Activated naive CD4-positive, alpha-beta T cell treated with anti-CD3 and anti-CD28 coated beads, Interleukin-2, amount 10 ng/mL, durations not matched to agents 7 days and 5 days (primary cell): ENCODE data around the gene TAS2R40.
"Not testable (repeated sequence)": the region's sequence is repeated elsewhere in the genome, so short reads cannot be mapped to it uniquely, and the experiment has no call there.

Experiments
- CTCF ChIA-PET: fragments of 350-600 bp; sonication (Branson Sonifier 250); formaldehyde crosslinking; loops from one replicate; lab custom pipeline; 2021; ENCODE audit warnings: antibody characterized with exemption; lab: Charles Lee
- DNase-seq: peaks from one replicate; pipeline ENCODE4 v3.0.0-alpha.2; 2020
- H3K27ac Mint-ChIP-seq: one replicate; pipeline ENCODE4 v1.8.0; 2021; ENCODE audit warnings: mild to moderate bottlenecking, moderate library complexity, mixed read lengths
- H3K27me3 Mint-ChIP-seq: one replicate; pipeline ENCODE4 v1.8.0; 2021; ENCODE audit warnings: mild to moderate bottlenecking, mixed read lengths
- H3K36me3 Mint-ChIP-seq: one replicate; pipeline ENCODE4 v1.8.0; 2021; ENCODE audit warnings: mixed read lengths
- H3K4me1 Mint-ChIP-seq: one replicate; pipeline ENCODE4 v1.8.0; 2021; ENCODE audit warnings: mixed read lengths
- H3K4me3 Mint-ChIP-seq: one replicate; pipeline ENCODE4 v1.8.0; 2021; ENCODE audit warnings: mild to moderate bottlenecking, moderate library complexity, mixed read lengths
- H3K9me3 Mint-ChIP-seq: one replicate; pipeline ENCODE4 v1.8.0; 2021; ENCODE audit warnings: mixed read lengths

The TAS2R40 gene

DNA sequence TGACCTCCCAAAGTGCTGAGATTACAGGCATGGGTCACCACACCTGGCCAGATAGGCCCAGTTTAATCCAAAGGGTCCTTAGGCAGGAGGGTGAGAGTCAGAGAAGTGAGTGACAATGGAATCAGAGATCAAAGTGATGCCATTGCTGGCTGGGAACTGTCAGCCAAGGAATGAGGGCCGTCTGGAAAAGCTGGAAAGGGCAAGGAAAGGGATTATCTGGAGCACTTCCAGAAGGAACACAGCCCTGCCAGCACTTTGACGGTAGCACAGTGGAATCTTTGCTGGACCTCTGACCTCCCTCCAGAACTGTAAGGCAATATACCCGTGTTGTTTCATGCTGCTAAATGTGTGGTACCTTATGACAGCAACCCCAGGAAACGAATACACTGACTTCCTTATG lies 11.3 kb upstream of the TAS2R40 start:
- peaks cover 11% of the 10 kb centered on the region for H3K27me3 Mint-ChIP-seq
- no peaks in the 10 kb centered on the region for H3K9me3 Mint-ChIP-seq
- no peak overlapping the region for H3K27ac Mint-ChIP-seq
- CTCF ChIA-PET, result no interaction called here
- H3K36me3 Mint-ChIP-seq, result no peaks in the 10 kb centered on the region
- H3K4me1 Mint-ChIP-seq, result peaks cover 8% of the 10 kb centered on the region
- no peak for DNase-seq
- H3K4me3 Mint-ChIP-seq, result no peak overlapping the region

DNA sequence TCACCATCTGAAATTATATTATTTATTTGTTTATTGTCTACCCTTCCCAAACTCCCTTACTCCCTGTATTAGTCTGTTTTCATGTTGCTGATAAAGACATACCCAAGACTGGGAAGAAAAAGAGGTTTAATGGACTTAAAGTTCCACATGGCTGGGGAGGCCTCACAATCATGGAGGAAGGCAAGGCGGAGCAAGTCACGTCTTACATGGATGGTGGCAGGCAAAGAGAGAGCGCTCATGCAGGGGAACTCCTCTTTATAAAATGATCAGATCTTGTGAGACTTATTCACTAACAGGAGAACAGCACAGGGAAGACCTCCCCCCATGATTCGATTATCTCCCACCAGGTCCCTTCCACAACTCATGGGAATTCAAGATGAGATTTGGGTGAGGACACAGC lies 8.4 kb upstream of the TAS2R40 start:
- not testable (repeated sequence) for H3K9me3 Mint-ChIP-seq, DNase-seq, H3K4me1 Mint-ChIP-seq, H3K36me3 Mint-ChIP-seq, H3K27ac Mint-ChIP-seq, H3K4me3 Mint-ChIP-seq
- CTCF ChIA-PET, result interaction anchor here (2.5 to 8.2 kb wide), 2 partner anchors 10 to 209 kb away, joined by 16 to 206 read pairs; no protein-coding TSS in a partner anchor
- H3K27me3 Mint-ChIP-seq, result peaks cover 14% of the 10 kb centered on the region

DNA sequence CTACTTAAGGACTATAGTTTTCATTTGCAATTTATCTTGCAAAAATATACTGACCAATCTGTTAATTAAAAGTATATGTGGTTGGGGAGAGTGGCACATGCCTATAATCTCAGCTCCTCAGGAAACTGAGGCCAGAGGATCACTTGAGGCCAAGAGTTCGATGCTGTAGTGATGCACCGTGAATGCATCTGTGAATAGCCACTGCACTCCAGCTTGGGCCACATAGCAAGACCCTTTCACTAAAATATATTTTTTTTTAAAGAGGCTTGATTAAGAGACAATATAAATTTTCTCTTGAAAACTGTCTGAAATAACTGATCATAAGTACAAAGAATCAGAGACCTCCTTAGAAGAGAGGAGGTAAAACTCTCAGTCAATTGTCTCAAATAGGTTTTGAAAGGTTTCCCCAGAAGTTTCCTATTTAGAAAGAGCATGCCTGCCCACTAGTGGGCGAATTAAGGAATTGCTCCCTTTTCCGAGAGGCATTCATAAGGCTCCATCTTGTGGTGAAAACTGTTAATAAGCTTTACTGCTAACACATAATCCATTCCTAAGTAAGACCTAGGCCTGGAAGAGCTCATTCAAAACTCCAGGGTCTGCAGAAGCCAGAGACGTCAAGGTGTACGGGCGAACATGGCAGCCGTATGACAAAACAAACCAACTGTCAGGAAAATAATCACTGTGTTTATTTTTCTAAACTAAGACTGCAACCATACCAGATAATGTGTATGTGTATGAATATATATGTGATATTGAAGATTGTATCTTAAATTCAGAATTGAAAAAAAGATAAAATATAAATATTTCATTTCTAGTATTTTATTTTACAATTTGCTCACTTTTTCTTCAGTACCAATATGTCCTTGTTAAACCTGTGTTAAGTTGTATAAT lies 6.8 kb upstream of the TAS2R40 start:
- H3K4me1 Mint-ChIP-seq, result no peaks in the 10 kb centered on the region
- no peaks in the 10 kb centered on the region for H3K36me3 Mint-ChIP-seq
- peaks cover 16% of the 10 kb centered on the region for H3K27me3 Mint-ChIP-seq
- H3K27ac Mint-ChIP-seq, result no peak overlapping the region
- no peak overlapping the region for H3K4me3 Mint-ChIP-seq
- peak; percentile 69 for DNase-seq
- CTCF ChIA-PET, result interaction anchor here (0.6 to 8.2 kb wide), 49 partner anchors 8 to 911 kb away, joined by 3 to 206 read pairs (median 3); partner anchors contain the start of gene EPHA1
- no peaks in the 10 kb centered on the region for H3K9me3 Mint-ChIP-seq

DNA sequence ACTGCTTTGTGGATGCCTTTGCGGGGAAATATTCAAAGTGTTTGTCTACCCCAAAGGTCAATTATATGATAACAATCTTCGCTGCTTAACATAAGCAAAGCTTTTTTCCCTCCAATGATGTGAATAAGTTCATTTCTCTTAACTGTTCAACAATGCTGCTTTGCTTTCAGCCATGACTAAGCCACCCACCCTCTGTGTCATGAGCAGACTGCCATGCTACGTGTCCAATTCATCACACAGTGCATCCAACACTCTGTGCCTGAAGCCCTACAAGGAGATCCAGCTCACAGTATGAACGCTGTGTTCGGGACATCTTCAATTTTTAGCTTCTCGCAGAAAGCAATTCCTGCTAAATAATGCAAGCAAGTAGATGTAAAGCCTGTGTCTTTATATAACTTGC lies 5.7 kb upstream of the TAS2R40 start:
- H3K27ac Mint-ChIP-seq, result no peak overlapping the region
- H3K27me3 Mint-ChIP-seq, result peaks cover 16% of the 10 kb centered on the region
- H3K4me3 Mint-ChIP-seq, result no peak overlapping the region
- no peaks in the 10 kb centered on the region for H3K4me1 Mint-ChIP-seq
- DNase-seq, result no peak
- H3K9me3 Mint-ChIP-seq, result no peaks in the 10 kb centered on the region
- CTCF ChIA-PET, result interaction anchor here (1.0 to 8.2 kb wide), 11 partner anchors 10 to 772 kb away, joined by 3 to 206 read pairs (median 6); no protein-coding TSS in a partner anchor
- no peaks in the 10 kb centered on the region for H3K36me3 Mint-ChIP-seq

DNA sequence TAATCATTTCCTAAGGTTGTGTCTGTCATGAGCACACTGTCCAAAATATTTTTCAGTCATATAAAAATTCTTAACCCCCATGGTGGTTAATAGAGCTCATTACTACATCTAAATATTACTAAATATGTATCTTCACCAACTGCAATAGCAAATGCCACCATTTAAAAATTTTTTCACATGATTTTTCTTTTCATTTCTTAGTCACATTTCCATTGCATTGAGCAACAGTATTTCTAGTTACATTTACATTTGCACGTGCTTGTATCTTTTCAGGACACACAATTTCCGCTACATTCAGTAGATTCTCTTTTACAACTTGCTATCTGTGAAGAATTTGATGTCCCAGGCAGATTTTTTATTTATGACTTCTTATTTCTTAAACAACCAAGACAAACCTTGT lies 5.2 kb upstream of the TAS2R40 start:
- no peaks in the 10 kb centered on the region for H3K9me3 Mint-ChIP-seq
- no peaks in the 10 kb centered on the region for H3K4me1 Mint-ChIP-seq
- H3K4me3 Mint-ChIP-seq, result no peak overlapping the region
- peaks cover 16% of the 10 kb centered on the region for H3K27me3 Mint-ChIP-seq
- no peak for DNase-seq
- CTCF ChIA-PET, result interaction anchor here (0.9 to 8.2 kb wide), 9 partner anchors 83 to 914 kb away, joined by 3 to 206 read pairs (median 4); no protein-coding TSS in a partner anchor
- no peaks in the 10 kb centered on the region for H3K36me3 Mint-ChIP-seq
- no peak overlapping the region for H3K27ac Mint-ChIP-seq

DNA sequence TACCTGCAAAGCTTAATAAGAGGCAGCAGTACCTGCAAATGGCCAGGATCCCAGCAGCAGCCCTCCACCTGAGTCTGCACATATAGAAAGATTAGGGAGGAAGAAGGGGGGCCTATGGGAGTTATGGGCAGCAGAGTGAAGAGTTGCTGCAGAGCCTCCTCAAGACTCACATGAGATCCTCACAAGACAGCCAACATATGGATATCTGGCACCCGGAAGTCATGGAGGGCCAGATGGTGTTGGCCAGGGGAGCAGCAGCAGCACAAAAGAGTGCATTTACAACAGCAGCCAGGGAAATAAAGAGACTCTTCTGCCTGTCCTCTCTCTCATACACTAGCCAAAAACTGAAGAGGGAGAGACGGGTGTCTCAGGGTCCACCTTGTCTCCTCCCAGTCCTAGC lies 4.0 kb upstream of the TAS2R40 start:
- Mint-ChIP-seq H3K4me1 (no peaks in the 10 kb centered on the region), H3K27ac (no peak overlapping the region)

DNA sequence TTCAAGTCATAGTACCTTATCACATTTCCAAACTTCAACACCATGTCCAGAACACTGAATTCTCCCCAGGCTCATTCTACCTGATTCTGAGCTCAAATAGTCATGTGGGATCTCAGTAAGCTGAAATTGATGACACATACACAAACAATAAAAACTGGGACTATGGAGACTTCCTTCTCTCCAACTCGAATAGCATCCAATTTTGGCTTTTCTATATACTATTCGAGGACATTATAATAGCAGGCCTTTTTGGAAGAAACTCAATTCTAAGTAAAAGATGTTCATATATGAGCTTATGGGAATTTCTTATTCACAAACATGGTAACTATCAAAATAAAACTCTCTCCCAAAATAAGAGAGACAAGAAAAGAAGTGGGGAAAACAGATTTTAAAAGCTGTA lies 551 bp upstream of the TAS2R40 start:
- Mint-ChIP-seq H3K4me3 (no peak overlapping the region), H3K9me3 (no peaks in the 10 kb centered on the region), H3K4me1 (no peaks in the 10 kb centered on the region), H3K36me3 (no peaks in the 10 kb centered on the region), H3K27me3 (peaks cover 47% of the 10 kb centered on the region), H3K27ac (no peak overlapping the region)
- no peak for DNase-seq
- CTCF ChIA-PET, result interaction anchor here (0.8 to 8.2 kb wide), 5 partner anchors 19 to 806 kb away, joined by 3 to 206 read pairs (median 4); no protein-coding TSS in a partner anchor

More for the DNA sequence above, 4.0 kb upstream of the TAS2R40 start:
- Mint-ChIP-seq H3K36me3 (no peaks in the 10 kb centered on the region), H3K27me3 (peaks cover 26% of the 10 kb centered on the region), H3K4me3 (no peak overlapping the region), H3K9me3 (no peaks in the 10 kb centered on the region)
- DNase-seq, result no peak
- CTCF ChIA-PET, result interaction anchor here (0.9 to 8.2 kb wide), 6 partner anchors 213 to 915 kb away, joined by 3 to 206 read pairs (median 3); no protein-coding TSS in a partner anchor

DNA sequence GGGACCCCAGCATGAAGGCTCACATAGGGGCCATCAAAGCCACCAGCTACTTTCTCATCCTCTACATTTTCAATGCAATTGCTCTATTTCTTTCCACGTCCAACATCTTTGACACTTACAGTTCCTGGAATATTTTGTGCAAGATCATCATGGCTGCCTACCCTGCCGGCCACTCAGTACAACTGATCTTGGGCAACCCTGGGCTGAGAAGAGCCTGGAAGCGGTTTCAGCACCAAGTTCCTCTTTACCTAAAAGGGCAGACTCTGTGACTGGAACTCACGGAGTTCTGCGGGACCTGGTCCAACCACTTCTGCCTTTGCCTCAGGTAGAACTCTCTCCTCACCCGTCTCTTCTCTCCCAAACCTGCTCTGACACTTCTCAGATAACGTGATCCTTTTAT lies 945 bp downstream of the TAS2R40 start:
- no peaks in the 10 kb centered on the region for H3K4me1 Mint-ChIP-seq
- peaks cover 48% of the 10 kb centered on the region for H3K27me3 Mint-ChIP-seq
- DNase-seq, result no peak
- H3K9me3 Mint-ChIP-seq, result no peaks in the 10 kb centered on the region
- no peak overlapping the region for H3K4me3 Mint-ChIP-seq
- CTCF ChIA-PET, result interaction anchor here (1.2 to 2.6 kb wide), 2 partner anchors 8 to 219 kb away, joined by 3 to 11 read pairs; no protein-coding TSS in a partner anchor
- no peaks in the 10 kb centered on the region for H3K36me3 Mint-ChIP-seq
- no peak overlapping the region for H3K27ac Mint-ChIP-seq

DNA sequence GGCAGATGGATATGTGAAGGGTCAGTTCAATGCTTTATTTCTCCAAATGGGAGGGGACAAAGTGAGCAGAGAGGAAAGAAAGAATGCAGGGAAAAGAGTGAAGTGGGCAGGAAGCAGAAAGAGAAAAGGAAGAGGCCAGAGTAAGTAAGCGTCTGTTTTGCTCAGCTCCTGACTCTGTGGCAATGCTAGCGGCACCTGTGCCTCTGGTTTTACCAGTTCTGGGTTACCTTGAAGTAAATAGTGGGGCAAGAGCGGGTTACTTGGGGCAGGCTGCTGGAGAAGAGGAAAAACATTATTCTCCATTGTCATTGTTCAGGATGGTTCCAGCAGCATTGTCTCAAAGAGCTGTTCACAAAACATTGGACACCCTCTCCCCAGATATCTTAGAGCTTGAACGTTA lies 1.9 kb downstream of the TAS2R40 start:
- Mint-ChIP-seq H3K9me3 (no peaks in the 10 kb centered on the region), H3K27ac (no peak overlapping the region), H3K4me3 (no peak overlapping the region), H3K36me3 (no peaks in the 10 kb centered on the region), H3K4me1 (no peaks in the 10 kb centered on the region), H3K27me3 (peaks cover 38% of the 10 kb centered on the region)
- DNase-seq, result no peak
- CTCF ChIA-PET, result interaction anchor here (1.0 to 2.6 kb wide), 4 partner anchors 9 to 220 kb away, joined by 3 to 11 read pairs (median 5); no protein-coding TSS in a partner anchor

DNA sequence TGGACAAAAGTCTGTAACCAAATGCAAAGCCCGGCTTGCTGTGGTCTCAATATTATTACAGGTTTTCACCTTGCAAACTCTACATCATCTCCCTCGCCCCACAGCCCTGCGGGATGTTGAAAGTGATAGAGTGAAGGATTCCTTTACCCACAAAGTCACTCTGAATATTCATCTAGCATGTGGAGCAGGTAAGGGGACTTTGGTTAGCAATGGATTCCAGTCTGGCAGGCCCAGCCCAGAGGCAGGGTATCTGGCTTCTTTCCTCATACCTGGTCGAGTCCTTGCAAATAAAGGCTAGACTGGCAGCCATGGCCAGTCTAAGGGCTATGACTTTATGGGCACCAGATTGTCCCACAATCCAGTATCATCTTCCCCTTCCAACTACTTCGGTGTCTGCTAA lies 3.2 kb downstream of the TAS2R40 start:
- CTCF ChIA-PET, result interaction anchor here (1.3 kb wide), 1 partner anchor 177 kb away, joined by 3 read pairs; no protein-coding TSS in a partner anchor
- H3K36me3 Mint-ChIP-seq, result no peaks in the 10 kb centered on the region
- no peak overlapping the region for H3K4me3 Mint-ChIP-seq
- no peak for DNase-seq
- H3K27me3 Mint-ChIP-seq, result peaks cover 38% of the 10 kb centered on the region
- H3K9me3 Mint-ChIP-seq, result no peaks in the 10 kb centered on the region
- no peaks in the 10 kb centered on the region for H3K4me1 Mint-ChIP-seq
- no peak overlapping the region for H3K27ac Mint-ChIP-seq

DNA sequence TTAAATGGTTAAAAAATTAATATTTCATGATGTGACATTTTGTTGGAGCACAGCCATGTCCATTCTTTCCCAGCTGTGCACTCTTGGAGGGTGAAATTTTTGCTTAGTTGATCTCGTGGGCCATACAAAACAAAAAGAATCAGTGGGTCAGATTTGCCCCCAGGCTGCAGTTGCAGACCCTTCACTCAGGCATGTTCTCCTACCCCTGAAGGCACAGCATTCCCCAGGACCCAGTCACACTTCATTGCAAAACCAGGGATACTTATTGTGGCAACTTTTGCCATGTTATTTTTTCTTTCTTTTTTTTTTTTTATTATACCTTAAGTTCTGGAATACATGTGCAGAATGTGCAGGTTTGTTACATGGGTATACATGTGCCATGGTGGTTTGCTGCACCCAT lies 6.0 kb downstream of the TAS2R40 start:
- H3K27me3 Mint-ChIP-seq, result peaks cover 28% of the 10 kb centered on the region
- no peak overlapping the region for H3K27ac Mint-ChIP-seq
- no peak for DNase-seq
- CTCF ChIA-PET, result interaction anchor here (0.7 kb wide), 1 partner anchor 8 kb away, joined by 4 read pairs; no protein-coding TSS in a partner anchor
- no peaks in the 10 kb centered on the region for H3K4me1 Mint-ChIP-seq
- H3K36me3 Mint-ChIP-seq, result no peaks in the 10 kb centered on the region
- H3K4me3 Mint-ChIP-seq, result no peak overlapping the region
- H3K9me3 Mint-ChIP-seq, result no peaks in the 10 kb centered on the region

DNA sequence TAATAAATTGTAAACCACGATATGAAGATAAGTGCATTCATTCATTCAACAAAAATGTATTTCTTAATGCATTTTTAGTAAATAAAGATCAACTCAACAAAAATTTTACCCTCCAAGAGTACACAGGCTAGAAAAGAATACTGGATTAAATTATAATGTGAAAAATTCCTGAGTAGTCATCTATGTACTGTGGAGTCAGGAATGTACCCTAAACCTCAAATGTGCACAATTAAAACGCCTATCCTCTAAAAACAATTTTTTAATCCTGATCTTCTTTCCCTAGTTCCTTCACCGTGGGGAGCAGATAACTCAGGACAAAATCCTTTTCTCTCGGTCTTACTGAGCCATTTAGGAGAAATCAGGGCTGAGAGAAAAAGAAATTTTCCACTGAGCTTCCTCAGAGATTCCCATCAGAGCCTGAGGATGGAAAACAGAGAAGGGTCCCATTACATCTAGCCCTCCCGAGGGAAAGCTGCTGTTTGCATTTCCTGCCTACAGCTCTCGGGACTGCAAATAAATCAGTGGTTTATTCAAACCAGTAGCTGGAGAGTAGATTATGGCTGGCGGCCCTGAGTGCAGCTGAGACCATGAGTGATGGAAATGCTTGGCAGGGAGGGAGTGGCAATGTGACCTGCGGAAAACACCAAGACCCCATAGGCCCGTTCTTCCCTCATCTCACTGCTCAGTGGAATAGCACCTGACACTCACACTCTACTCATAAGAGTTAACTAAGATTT lies 7.4 kb downstream of the TAS2R40 start:
- DNase-seq, result no peak
- H3K4me3 Mint-ChIP-seq, result no peak overlapping the region
- CTCF ChIA-PET, result no interaction called here
- H3K9me3 Mint-ChIP-seq, result no peaks in the 10 kb centered on the region
- no peaks in the 10 kb centered on the region for H3K36me3 Mint-ChIP-seq
- H3K27ac Mint-ChIP-seq, result no peak overlapping the region
- no peaks in the 10 kb centered on the region for H3K4me1 Mint-ChIP-seq
- H3K27me3 Mint-ChIP-seq, result peaks cover 29% of the 10 kb centered on the region

DNA sequence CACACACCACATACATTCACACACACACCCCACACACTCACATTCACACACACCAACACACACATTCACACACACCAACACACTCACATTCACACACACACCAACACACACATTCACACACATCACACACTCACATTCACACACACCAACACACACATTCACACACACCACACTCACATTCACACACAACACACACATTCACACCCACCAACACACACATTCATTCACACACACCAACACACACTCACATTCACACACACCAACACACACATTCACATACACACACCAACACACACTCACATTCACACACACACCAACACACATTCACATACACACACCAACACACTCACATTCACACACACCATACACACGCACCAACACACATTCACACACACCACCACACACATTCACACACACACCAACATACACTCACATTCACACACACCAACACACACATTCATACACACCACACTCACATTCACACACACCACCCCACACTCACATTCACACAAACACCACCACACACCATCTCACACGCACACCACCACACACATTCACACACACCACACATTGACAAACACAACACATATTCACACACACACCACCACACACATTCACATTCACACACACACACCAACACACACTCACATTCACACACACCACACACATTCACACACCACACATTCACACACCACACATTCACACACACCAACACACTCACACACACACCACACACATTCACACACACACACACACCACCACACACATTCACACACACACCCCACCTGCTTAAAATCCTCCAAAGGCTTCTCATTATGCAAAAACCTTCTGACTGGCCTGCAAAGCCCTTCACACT lies 9.0 kb downstream of the TAS2R40 start:
- Mint-ChIP-seq H3K27ac (no peak overlapping the region), H3K27me3 (peaks cover 37% of the 10 kb centered on the region), H3K4me1 (no peaks in the 10 kb centered on the region), H3K9me3 (peaks cover 7% of the 10 kb centered on the region), H3K4me3 (no peak overlapping the region), H3K36me3 (no peaks in the 10 kb centered on the region)
- CTCF ChIA-PET, result interaction anchor here (0.6 kb wide), 1 partner anchor 282 kb away, joined by 3 read pairs; no protein-coding TSS in a partner anchor
- no peak for DNase-seq
